Activated T-helper 17 cell treated with anti-CD3 and anti-CD28 coated beads, Interleukin-2, amount 50 U/mL, for 72 hours (primary cell): ENCODE measurements around the gene RAB31. TPM values are rescaled to one million over a fixed set of nuclear protein-coding genes. Genes with fewer than 3 reads are reported as not detected.

ENCODE experiments used
- ATAC-seq: fragments of 150-1000 bp; cut with Tn5 transposase; replicated peaks from 2 replicates; pipeline ENCODE4 v1.10.0; 2021; ENCODE audit warnings: mild to moderate bottlenecking, moderate library complexity
- H3K27ac Mint-ChIP-seq: one replicate; pipeline ENCODE4 v1.8.0; 2022; ENCODE audit warnings: mixed read lengths
- H3K27me3 Mint-ChIP-seq: one replicate; pipeline ENCODE4 v1.8.0; 2022; ENCODE audit warnings: mixed read lengths
- H3K36me3 Mint-ChIP-seq: one replicate; pipeline ENCODE4 v1.8.0; 2022; ENCODE audit warnings: low read depth, mild to moderate bottlenecking, mixed read lengths
- H3K4me1 Mint-ChIP-seq: one replicate; pipeline ENCODE4 v1.8.0; 2022; ENCODE audit warnings: mixed read lengths
- H3K4me3 Mint-ChIP-seq: one replicate; pipeline ENCODE4 v1.8.0; 2022; ENCODE audit warnings: mild to moderate bottlenecking, mixed read lengths
- H3K9me3 Mint-ChIP-seq: one replicate; pipeline ENCODE4 v1.8.0; 2022; ENCODE audit warnings: mixed read lengths
- total RNA-seq, 2 donors: library from RNA; stranded (reverse); gene quantifications; one replicate each; pipeline ENCODE4 v1.2.3, GENCODE V29; 2022

RAB31 gene
- total RNA-seq, 2 donors from 2014 or later = 0.08 to 0.69 TPM

GRCh38 chr18:9823805-9824473, 115.8 kb downstream of the RAB31 start:
- Mint-ChIP-seq H3K27ac (no peak overlapping the region), H3K4me3 (no peak overlapping the region)

GRCh38 chr18:9824474-9824832, 116.4 kb downstream of the RAB31 start:
- no peak overlapping the region for H3K27ac Mint-ChIP-seq
- H3K36me3 Mint-ChIP-seq = no peaks in the 10 kb centered on the region
- H3K27me3 Mint-ChIP-seq = peaks cover 21% of the 10 kb centered on the region
- ATAC-seq = no peak
- peaks cover 3% of the 10 kb centered on the region for H3K9me3 Mint-ChIP-seq
- no peak overlapping the region for H3K4me3 Mint-ChIP-seq
- H3K4me1 Mint-ChIP-seq = no peaks in the 10 kb centered on the region

More at GRCh38 chr18:9823805-9824473, 115.8 kb downstream of the RAB31 start:
- ATAC-seq = no peak
- Mint-ChIP-seq H3K9me3 (peaks cover 5% of the 10 kb centered on the region), H3K4me1 (no peaks in the 10 kb centered on the region), H3K36me3 (no peaks in the 10 kb centered on the region), H3K27me3 (peaks cover 27% of the 10 kb centered on the region)

- Mint-ChIP-seq H3K4me3 (no peak overlapping the region), H3K27me3 (peaks cover 18% of the 10 kb centered on the region), H3K36me3 (no peaks in the 10 kb centered on the region), H3K27ac (no peak overlapping the region), H3K4me1 (no peaks in the 10 kb centered on the region), H3K9me3 (no peaks in the 10 kb centered on the region)
- no peak for ATAC-seq
These were observed 116.9 kb downstream of the RAB31 start for GRCh38 chr18:9824952-9825371.

GRCh38 chr18:9825571-9826073, 117.5 kb downstream of the RAB31 start:
- Mint-ChIP-seq H3K4me1 (no peaks in the 10 kb centered on the region), H3K27ac (no peak overlapping the region), H3K36me3 (no peaks in the 10 kb centered on the region), H3K9me3 (no peaks in the 10 kb centered on the region), H3K4me3 (no peak overlapping the region), H3K27me3 (peaks cover 19% of the 10 kb centered on the region)
- no peak for ATAC-seq

- Mint-ChIP-seq H3K4me3 (no peak overlapping the region), H3K36me3 (no peaks in the 10 kb centered on the region), H3K4me1 (no peaks in the 10 kb centered on the region), H3K27me3 (peaks cover 23% of the 10 kb centered on the region), H3K9me3 (no peaks in the 10 kb centered on the region), H3K27ac (no peak overlapping the region)
- no peak for ATAC-seq
These were observed 118.6 kb downstream of the RAB31 start for GRCh38 chr18:9826685-9827084.

GRCh38 chr18:9827211-9827792, 119.2 kb downstream of the RAB31 start:
- H3K27me3 Mint-ChIP-seq = peaks cover 21% of the 10 kb centered on the region
- no peak overlapping the region for H3K4me3 Mint-ChIP-seq
- H3K4me1 Mint-ChIP-seq = no peaks in the 10 kb centered on the region
- no peak overlapping the region for H3K27ac Mint-ChIP-seq
- no peaks in the 10 kb centered on the region for H3K9me3 Mint-ChIP-seq
- no peak for ATAC-seq
- no peaks in the 10 kb centered on the region for H3K36me3 Mint-ChIP-seq

GRCh38 chr18:9827793-9828505, 119.8 kb downstream of the RAB31 start:
- H3K27ac Mint-ChIP-seq = no peak overlapping the region
- no peaks in the 10 kb centered on the region for H3K36me3 Mint-ChIP-seq
- H3K4me3 Mint-ChIP-seq = no peak overlapping the region
- peaks cover 21% of the 10 kb centered on the region for H3K27me3 Mint-ChIP-seq
- ATAC-seq = peak; percentile 67
- H3K9me3 Mint-ChIP-seq = no peaks in the 10 kb centered on the region
- no peaks in the 10 kb centered on the region for H3K4me1 Mint-ChIP-seq

- Mint-ChIP-seq H3K9me3 (no peaks in the 10 kb centered on the region), H3K27ac (no peak overlapping the region), H3K4me1 (no peaks in the 10 kb centered on the region), H3K4me3 (no peak overlapping the region), H3K27me3 (peaks cover 25% of the 10 kb centered on the region), H3K36me3 (no peaks in the 10 kb centered on the region)
- peak; percentile 57 for ATAC-seq
These were observed 120.7 kb downstream of the RAB31 start for GRCh38 chr18:9828506-9829396.

GRCh38 chr18:9829397-9829712, 121.3 kb downstream of the RAB31 start:
- Mint-ChIP-seq H3K27ac (no peak overlapping the region), H3K36me3 (no peaks in the 10 kb centered on the region), H3K27me3 (peaks cover 25% of the 10 kb centered on the region), H3K9me3 (no peaks in the 10 kb centered on the region), H3K4me3 (no peak overlapping the region), H3K4me1 (no peaks in the 10 kb centered on the region)
- ATAC-seq = no peak

GRCh38 chr18:9831036-9831722, 123.1 kb downstream of the RAB31 start:
- no peaks in the 10 kb centered on the region for H3K36me3 Mint-ChIP-seq
- ATAC-seq = no peak
- peaks cover 25% of the 10 kb centered on the region for H3K27me3 Mint-ChIP-seq
- no peaks in the 10 kb centered on the region for H3K4me1 Mint-ChIP-seq
- no peak overlapping the region for H3K4me3 Mint-ChIP-seq
- no peak overlapping the region for H3K27ac Mint-ChIP-seq
- H3K9me3 Mint-ChIP-seq = no peaks in the 10 kb centered on the region

GRCh38 chr18:9831723-9832199, 123.7 kb downstream of the RAB31 start:
- no peak for ATAC-seq
- no peaks in the 10 kb centered on the region for H3K9me3 Mint-ChIP-seq
- H3K36me3 Mint-ChIP-seq = no peaks in the 10 kb centered on the region
- no peaks in the 10 kb centered on the region for H3K4me1 Mint-ChIP-seq
- peaks cover 26% of the 10 kb centered on the region for H3K27me3 Mint-ChIP-seq
- H3K27ac Mint-ChIP-seq = no peak overlapping the region
- no peak overlapping the region for H3K4me3 Mint-ChIP-seq

- Mint-ChIP-seq H3K4me1 (no peaks in the 10 kb centered on the region), H3K27me3 (peaks cover 28% of the 10 kb centered on the region), H3K4me3 (no peak overlapping the region), H3K36me3 (no peaks in the 10 kb centered on the region), H3K27ac (no peak overlapping the region), H3K9me3 (no peaks in the 10 kb centered on the region)
- no peak for ATAC-seq
These were observed 124.8 kb downstream of the RAB31 start for GRCh38 chr18:9832871-9833270.

- ATAC-seq = no peak
- no peaks in the 10 kb centered on the region for H3K9me3 Mint-ChIP-seq
- H3K27ac Mint-ChIP-seq = no peak overlapping the region
- peaks cover 38% of the 10 kb centered on the region for H3K27me3 Mint-ChIP-seq
- no peaks in the 10 kb centered on the region for H3K4me1 Mint-ChIP-seq
- no peaks in the 10 kb centered on the region for H3K36me3 Mint-ChIP-seq
- H3K4me3 Mint-ChIP-seq = no peak overlapping the region
These were observed 126.5 kb downstream of the RAB31 start for GRCh38 chr18:9834551-9834950.
